Stimulated activated CD4-positive, alpha-beta T cell treated with anti-CD3 and anti-CD28 coated beads, Interleukin-1b, Interleukin-23, amount 100 ng/mL, for 4 hours (primary cell): ENCODE measurements around the gene DNAH10.

Source experiments
- DNase-seq, 2 donors: peaks; one replicate each; pipeline ENCODE4 v3.0.0-alpha.2; 2020; ENCODE audit warnings: low read depth in 2 of 2

The DNAH10 gene

GRCh38 chr12:123790905-123791467 is 28.9 kb downstream of the DNAH10 start:
- no peak for DNase-seq

DNA sequence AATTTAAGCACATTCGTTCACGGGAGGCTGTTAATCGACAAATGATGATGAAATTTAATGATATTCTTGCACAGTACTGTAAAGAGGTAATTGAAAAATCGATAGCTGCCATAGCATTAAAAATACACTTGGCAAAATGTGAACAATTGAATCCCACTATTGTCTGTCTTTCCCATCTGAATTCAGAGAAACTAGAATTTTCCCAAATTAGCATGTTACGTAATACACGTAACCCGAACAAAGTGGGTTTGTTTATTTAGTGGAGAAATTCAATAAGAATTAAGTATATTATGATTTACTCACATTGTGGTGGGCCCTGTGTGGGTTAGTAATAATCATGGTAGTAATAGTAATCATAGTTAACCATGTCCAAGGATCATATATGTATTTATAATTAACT is 31.9 kb downstream of the DNAH10 start:
- DNase-seq, result no peak

GRCh38 chr12:123798518-123798917 is 36.4 kb downstream of the DNAH10 start:
- no peak for DNase-seq

GRCh38 chr12:123799227-123799626 is 37.1 kb downstream of the DNAH10 start:
- DNase-seq, result no peak

- DNase-seq, result no peak
Measured at GRCh38 chr12:123801573-123802178, 39.6 kb downstream of the DNAH10 start.

DNA sequence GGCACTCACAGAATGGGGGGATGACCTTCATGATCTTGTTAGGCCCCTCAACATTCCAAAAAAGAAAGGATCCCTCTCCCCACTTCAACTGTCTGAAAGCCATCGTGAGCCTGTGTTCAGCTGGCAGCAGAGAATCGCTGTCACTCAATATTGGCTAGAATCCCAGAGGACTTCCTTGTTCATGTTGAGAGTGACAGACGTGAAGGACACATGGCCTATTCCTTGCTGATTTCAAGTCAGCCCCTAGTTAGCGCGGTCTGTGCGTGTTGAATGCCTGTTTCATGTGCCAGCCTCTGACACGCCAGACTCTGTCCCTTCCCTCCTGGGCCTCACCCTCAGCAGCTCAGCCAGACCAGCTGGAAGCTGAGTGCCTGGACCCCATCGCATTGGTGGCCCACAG is 43.1 kb downstream of the DNAH10 start:
- no peak for DNase-seq

DNA sequence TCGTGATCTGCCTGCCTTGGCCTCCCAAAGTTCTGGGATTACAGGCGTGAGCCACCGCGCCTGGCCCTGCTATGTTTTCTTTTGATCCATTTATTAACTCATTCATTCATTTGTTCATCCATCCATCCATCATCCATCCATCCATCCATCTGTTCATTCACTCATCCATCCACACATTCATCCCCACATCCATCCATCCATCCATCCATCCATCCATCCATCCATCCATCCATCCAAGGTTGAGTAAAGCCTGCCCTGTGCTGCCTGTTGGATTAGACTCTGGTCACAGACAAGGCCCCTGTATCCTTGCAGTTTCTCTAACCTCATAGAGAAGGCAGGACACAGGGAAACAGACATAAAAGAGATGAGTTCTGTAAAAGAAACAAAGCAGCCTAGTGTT is 44.9 kb downstream of the DNAH10 start:
- DNase-seq, result no peak

DNA sequence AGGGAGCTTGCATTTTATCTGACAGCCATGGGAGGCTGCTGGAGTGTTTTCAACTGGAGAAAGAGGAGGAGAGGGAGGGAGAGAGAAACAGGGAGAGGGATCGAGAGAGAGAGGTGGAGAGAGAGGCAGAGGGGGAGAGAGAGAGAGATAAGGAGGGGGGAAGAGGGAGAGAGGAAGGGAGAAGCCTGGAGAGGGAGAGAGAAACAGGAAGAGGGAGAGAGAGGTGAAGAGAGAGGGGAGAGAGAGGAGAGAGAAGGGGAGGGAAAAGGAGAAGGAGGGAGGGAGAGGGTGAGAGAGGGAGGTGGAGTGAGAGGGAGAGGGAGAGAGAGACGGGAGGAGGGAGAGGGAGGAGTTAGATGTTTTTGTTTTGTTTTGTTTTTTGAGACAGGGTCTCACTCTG is 45.6 kb downstream of the DNAH10 start:
- no peak for DNase-seq

DNA sequence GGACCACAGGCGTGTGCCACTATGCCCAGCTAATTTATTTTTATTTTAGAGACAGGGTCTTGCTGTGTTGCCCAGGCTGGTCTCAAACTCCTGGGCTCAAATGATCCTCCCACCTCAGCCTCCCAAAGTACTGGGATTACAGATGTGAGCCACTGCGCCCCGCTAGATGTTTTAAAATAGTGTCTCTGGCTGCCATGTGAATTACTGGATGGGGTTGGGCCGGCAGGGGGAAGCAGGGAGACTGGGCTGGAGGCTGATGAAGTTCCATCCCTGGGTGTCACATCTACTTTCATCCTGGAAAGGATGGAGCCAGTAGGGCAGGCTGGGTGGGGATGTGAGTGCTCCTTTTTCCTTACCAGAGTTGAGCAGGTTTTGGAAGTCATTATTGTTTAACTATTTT is 46.1 kb downstream of the DNAH10 start:
- no peak for DNase-seq

- no peak for DNase-seq
Measured at GRCh38 chr12:123813349-123813748, 51.2 kb downstream of the DNAH10 start.

DNA sequence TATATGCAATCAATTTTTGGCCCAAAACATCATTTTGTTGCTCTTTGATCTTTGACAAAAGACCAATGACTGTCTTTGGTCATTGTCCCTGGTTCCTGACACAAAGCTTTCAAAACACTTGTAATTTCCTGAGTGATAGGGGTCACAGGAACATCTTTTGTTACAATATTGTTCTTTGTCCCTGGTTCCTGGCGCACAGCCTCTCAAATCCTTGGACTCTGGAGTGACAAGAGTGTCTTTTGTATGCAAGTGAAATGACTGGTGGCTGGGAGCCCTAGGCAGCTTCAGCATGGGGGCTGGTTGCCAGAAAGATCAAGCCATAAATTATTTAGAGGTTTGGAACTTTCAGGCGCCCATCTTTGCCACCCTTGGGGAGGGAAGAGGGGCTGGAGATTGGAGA is 53.9 kb downstream of the DNAH10 start:
- DNase-seq, result no peak

- DNase-seq, result no peak
Measured at GRCh38 chr12:123816896-123817537, 54.9 kb downstream of the DNAH10 start.

GRCh38 chr12:123822804-123823203 is 60.7 kb downstream of the DNAH10 start:
- DNase-seq, result no peak

DNA sequence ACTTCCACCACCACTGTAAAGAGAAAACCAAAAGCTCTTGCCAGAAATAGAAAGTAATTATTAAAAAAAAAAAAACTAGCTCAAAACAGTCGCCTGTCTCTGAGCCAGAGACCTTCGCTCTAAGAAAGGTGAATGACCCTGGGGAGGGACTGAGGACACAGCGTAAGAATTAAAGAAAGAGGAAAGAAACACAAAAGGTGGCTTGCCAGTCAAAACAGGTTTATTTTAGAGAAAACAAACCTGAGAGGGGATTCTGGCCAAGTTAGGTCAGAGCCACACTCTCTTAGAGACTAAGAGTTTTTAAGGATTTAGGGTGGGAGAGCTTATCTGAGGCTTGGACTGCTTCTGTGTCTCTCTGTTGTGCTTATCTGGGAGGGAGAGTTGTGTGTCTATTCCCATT is 66.0 kb downstream of the DNAH10 start:
- no peak for DNase-seq

GRCh38 chr12:123828854-123829547 is 66.9 kb downstream of the DNAH10 start:
- no peak for DNase-seq

DNA sequence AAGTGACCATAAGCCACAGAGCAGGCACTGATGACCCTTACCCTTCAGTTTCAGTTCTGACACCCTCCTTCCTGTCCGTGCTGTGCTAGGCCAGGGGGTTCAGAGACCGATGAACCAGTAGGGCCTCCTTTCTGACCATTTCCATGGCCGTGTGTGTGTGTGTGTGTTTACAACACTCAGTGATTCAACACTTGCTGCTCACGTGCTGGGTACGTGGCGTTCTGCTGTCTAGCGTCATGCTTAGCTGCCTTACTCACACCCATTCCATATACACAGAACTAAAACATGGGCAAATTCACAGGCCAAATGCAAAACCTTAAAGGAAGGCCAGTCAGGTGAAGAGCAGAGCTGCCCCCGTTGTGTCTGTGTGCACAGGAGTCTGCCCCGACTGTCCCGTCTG is 67.5 kb downstream of the DNAH10 start:
- no peak for DNase-seq

GRCh38 chr12:123830675-123831074 is 68.6 kb downstream of the DNAH10 start:
- no peak for DNase-seq

DNA sequence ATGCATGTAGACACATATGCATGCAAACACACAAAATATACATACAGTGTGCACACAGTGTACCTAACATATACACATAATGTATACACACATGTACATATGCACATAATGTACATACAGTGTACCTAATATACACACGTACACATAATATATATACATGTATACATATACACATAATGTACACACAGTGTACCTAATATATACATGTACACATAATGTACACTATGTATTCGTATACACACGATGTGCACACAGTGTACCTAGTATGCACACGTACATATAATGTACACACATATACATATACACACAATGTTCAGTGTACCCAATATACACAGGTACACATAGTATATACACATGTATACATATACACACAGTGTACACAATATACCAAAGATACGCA is 70.0 kb downstream of the DNAH10 start:
- DNase-seq, result no peak

DNA sequence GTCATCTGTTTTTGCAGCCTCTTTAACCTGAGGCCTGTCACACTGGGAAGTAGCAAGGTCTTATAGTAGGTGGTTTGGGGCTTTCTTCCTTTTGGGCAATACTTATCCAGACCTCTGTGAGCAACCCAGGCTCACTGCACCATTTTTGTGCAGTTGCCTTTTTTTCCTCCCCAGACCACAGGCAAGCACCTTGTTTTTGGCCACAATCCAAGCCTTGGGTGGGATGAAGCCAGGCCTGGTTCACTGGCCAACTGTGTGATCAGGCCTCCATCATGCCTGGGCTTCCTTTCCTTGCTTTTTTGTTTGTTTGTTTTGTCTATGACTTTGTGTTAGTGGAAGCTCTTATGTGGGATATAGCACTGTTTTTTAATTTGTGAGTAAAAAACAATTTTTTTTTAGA is 71.7 kb downstream of the DNAH10 start:
- DNase-seq, result no peak

GRCh38 chr12:123834845-123835244 is 72.7 kb downstream of the DNAH10 start:
- no peak for DNase-seq

DNA sequence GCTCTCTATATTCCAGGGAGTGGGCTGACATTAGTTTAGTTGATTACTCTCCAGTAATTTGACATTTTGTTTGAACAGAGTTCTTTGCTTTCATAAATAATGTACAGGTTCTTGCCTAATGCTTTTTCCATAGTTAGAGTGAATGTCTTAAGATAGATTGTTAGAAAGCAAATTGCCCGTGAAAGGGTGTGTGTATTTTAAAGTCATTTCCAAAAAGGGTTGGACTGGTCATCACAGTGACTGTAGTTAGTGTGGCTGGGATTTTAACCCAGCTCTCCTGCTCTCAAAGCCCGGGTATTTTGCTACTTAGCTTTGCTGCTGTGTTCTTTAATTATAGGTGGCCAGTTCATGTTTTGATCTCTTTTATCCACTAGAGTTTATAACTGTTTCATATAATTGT is 74.2 kb downstream of the DNAH10 start:
- DNase-seq, result no peak

DNA sequence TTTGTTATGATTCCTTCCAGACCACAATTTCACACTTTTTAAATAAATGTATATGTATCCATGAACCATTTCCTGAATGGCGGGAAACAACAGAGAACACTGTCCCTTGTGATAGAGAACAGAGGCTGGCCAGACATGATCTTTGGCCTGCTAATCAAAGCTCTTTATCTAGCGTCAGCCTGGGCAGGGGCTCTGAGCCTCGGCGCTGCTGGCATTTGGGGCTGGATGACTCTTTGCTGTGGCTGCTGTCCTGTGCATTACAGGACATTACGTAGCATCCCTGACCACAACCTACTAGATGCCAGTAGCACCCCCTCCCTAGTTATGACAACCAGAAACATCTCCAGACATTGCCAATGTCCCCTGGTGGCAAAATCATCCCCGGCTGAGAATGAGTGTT is 77.7 kb downstream of the DNAH10 start:
- no peak for DNase-seq
